Kidney (tissue), 14 donors: ENCODE results near the gene PDE4D. TPM values are rescaled to one million over a fixed set of nuclear protein-coding genes. Genes with fewer than 3 reads are reported as not detected.

Source experiments
- DNase-seq, 5 donors: peaks; one replicate each; pipeline ENCODE4 v3.0.0-alpha.2; 2013 to 2020
- FAIRE-seq: peaks from 2 replicates; lab custom pipeline; 2012; peaks lifted over from hg19 to GRCh38; lab: Jason Lieb, UNC
- H3K27ac ChIP-seq, 2 donors: one replicate each; pipeline ENCODE4 v1.7.0; 2013; ENCODE audit warnings: low read depth in 2 of 2, low read length in 2 of 2, inconsistent platforms in 1 of 2
- H3K27me3 ChIP-seq: one replicate; pipeline ENCODE4 v1.7.1; 2013; ENCODE audit warnings: low read length, inconsistent platforms; ENCODE audit not compliant: control insufficient read depth, insufficient read depth
- H3K36me3 ChIP-seq, 3 donors: one replicate each; pipeline versions ENCODE4 v1.7.0 to v1.7.1; 2013; ENCODE audit warnings: low read length in 3 of 3, control low read depth in 1 of 3, inconsistent platforms in 1 of 3; ENCODE audit not compliant: insufficient read depth in 3 of 3, control insufficient read depth in 2 of 3
- H3K4me1 ChIP-seq, 3 donors: one replicate each; pipeline versions ENCODE4 v1.7.0 to v1.7.1; 2013; ENCODE audit warnings: low read length in 3 of 3, inconsistent platforms in 1 of 3, low read depth in 1 of 3; ENCODE audit not compliant: control insufficient read depth in 2 of 3, insufficient read depth in 2 of 3
- H3K4me3 ChIP-seq, 3 donors: one replicate each; pipeline versions ENCODE4 v1.7.0 to v1.8.1; 2013; ENCODE audit warnings: low read length in 3 of 3, control low read depth in 1 of 3, inconsistent platforms in 1 of 3
- H3K9ac ChIP-seq, 3 donors: one replicate each; pipeline versions ENCODE4 v1.7.0 to v1.7.1; 2013; ENCODE audit warnings: low read length in 3 of 3, control low read depth in 1 of 3, inconsistent platforms in 1 of 3
- H3K9me3 ChIP-seq, 3 donors: one replicate each; pipeline versions ENCODE4 v1.7.0 to v1.7.1; 2013; ENCODE audit warnings: low read length in 3 of 3, control low read depth in 1 of 3, inconsistent platforms in 1 of 3; ENCODE audit not compliant: control insufficient read depth in 2 of 3, insufficient read depth in 1 of 3
- CTCF ChIP-seq: IDR thresholded peaks from 3 replicates; pipeline ENCODE4 v1.5.1; 2012; ENCODE audit warnings: mild to moderate bottlenecking, moderate library complexity, borderline replicate concordance; ENCODE audit not compliant: insufficient read depth; ENCODE audit errors: extremely low read depth
- intact Hi-C: fragments of 100-400 bp; cut with DNase I; formaldehyde crosslinking; loops from one replicate; pipeline ENCODE4 v1.11.1; 2022
- polyA plus RNA-seq: library from polyadenylated mRNA; stranded (reverse); fragments of 350-450 nt; fragmentation: Illumina TruSeq; extraction: RNeasy Lipid Tissue Mini Kit (QIAGEN cat#74804); gene quantifications from one replicate; pipeline ENCODE4 v1.2.3, GENCODE V29; 2014; ENCODE audit warnings: low read depth, low replicate concordance; ENCODE audit not compliant: insufficient read depth
- total RNA-seq: library from RNA; stranded (reverse); fragmentation: NEBNext Ultra II Directional; extraction: Animal tissue kit (Norgen Biotek cat#: 25700); gene quantifications from one replicate; pipeline ENCODE4 v1.2.1, GENCODE V29; 2021
- donor health status: control.
- donor health status: control.
- donor health status: control.
- donor health status: control.
- donor health status: control.
- donor health status: DM: yes; HTN: yes; CAD: no.
- donor health status: Normal renal cell carcinoma (clear cell type).

Gene PDE4D
- total and polyA plus RNA-seq, 2 donors from 2014 or later, result 9.2 to 78.9 TPM

- Histone ChIP-seq H3K36me3 (no peaks in the 10 kb centered on the region), H3K4me1 (no peaks in the 10 kb centered on the region), H3K27me3 (no peaks in the 10 kb centered on the region), H3K9me3 (no peaks in the 10 kb centered on the region), H3K27ac (no peak overlapping the region), H3K4me3 (no peak overlapping the region), H3K9ac (no peak overlapping the region)
- no peak for TF ChIP-seq CTCF
- no peak for DNase-seq
- intact Hi-C loops, result no loop called here
- no peak for FAIRE-seq
These were observed 283.8 kb downstream of the PDE4D start for GRCh38 chr5:59609501-59610265.

GRCh38 chr5:59608745-59609144, 284.8 kb downstream of the PDE4D start:
- DNase-seq (no peak), FAIRE-seq (no peak)
- intact Hi-C loops, result no loop called here
- no peaks in the 10 kb centered on the region for H3K27me3 ChIP-seq
- no peak for TF ChIP-seq CTCF
- H3K9ac ChIP-seq, result no peak overlapping the region
- no peaks in the 10 kb centered on the region for H3K9me3 ChIP-seq
- no peak overlapping the region for H3K27ac ChIP-seq
- no peak overlapping the region for H3K4me3 ChIP-seq
- H3K36me3 ChIP-seq, result no peaks in the 10 kb centered on the region
- H3K4me1 ChIP-seq, result no peaks in the 10 kb centered on the region

- no peak for DNase-seq
- TF ChIP-seq CTCF, result no peak
- Histone ChIP-seq H3K4me3 (no peak overlapping the region), H3K9ac (no peak overlapping the region), H3K27ac (no peak overlapping the region), H3K4me1 (no peaks in the 10 kb centered on the region), H3K27me3 (no peaks in the 10 kb centered on the region), H3K36me3 (no peaks in the 10 kb centered on the region), H3K9me3 (no peaks in the 10 kb centered on the region)
- intact Hi-C loops, result no loop called here
- FAIRE-seq, result no peak
These were observed 286.3 kb downstream of the PDE4D start for GRCh38 chr5:59607138-59607765.
